ENCODE data around the gene ARHGAP18.

DNA sequence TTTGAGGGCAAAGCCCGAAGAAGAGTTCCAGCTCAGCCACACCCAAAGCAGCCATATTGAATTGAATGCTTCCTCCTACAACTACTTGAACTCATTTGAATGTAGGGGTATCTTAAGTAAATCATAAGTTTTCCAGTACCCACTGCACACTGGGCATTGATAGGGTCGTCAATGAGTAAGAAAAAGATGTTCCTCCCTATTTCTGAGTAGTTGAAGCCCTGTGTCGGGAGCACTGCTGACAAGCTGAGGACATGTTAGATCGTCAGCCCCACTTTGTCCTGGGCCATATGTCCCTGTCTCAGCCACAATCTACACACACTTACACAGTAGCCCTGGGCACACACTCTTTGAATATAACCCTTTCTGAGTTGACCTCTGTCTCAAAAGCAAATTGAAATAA lies 105.7 kb downstream of the ARHGAP18 start:
- no peak for TF ChIP-seq EZH2 (IDR thresholded peaks at IDR 0.05)
- TF ChIP-seq, protein P1, sequence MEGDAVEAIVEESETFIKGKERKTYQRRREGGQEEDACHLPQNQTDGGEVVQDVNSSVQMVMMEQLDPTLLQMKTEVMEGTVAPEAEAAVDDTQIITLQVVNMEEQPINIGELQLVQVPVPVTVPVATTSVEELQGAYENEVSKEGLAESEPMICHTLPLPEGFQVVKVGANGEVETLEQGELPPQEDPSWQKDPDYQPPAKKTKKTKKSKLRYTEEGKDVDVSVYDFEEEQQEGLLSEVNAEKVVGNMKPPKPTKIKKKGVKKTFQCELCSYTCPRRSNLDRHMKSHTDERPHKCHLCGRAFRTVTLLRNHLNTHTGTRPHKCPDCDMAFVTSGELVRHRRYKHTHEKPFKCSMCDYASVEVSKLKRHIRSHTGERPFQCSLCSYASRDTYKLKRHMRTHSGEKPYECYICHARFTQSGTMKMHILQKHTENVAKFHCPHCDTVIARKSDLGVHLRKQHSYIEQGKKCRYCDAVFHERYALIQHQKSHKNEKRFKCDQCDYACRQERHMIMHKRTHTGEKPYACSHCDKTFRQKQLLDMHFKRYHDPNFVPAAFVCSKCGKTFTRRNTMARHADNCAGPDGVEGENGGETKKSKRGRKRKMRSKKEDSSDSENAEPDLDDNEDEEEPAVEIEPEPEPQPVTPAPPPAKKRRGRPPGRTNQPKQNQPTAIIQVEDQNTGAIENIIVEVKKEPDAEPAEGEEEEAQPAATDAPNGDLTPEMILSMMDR (IDR thresholded peaks at IDR 0.05), result no peak
- TF ChIP-seq EZH2phosphoT487 (IDR thresholded peaks at IDR 0.05), result no peak

All from neural progenitor cell (in vitro differentiated cells).